Gastrocnemius medialis (tissue), 4 donors: ENCODE measurements around the gene NEDD4L. TPM values are rescaled to one million over a fixed set of nuclear protein-coding genes. Genes with fewer than 3 reads are reported as not detected.

Experiments used
- ATAC-seq, 2 donors: fragments of 150-250 bp; one replicate each; pipeline ENCODE4 v1.9.1; 2016
- DNase-seq, 2 donors: peaks; one replicate each; pipeline ENCODE4 v3.0.0-alpha.2; 2019
- H3K27ac ChIP-seq, 4 donors: fragments of 200-600 bp; sonication (generic); 1 replicate in 1 of 4; 2 replicates in 3 of 4; pipeline ENCODE4 v1.5.1; 2016 to 2018; ENCODE audit warnings: mild to moderate bottlenecking in 2 of 4, moderate library complexity in 1 of 4
- H3K27me3 ChIP-seq, 3 donors: fragments of 200-600 bp; sonication (generic) in 2 of 3; 1 replicate in 1 of 3; 2 replicates in 2 of 3; pipeline versions ENCODE4 v1.5.1 to v1.6.0; 2016 to 2019; ENCODE audit warnings: mild to moderate bottlenecking in 1 of 3, moderate library complexity in 1 of 3
- H3K36me3 ChIP-seq, 2 donors: fragments of 200-600 bp; sonication (generic) in 1 of 2; one replicate each; pipeline ENCODE4 v1.5.1; 2017 to 2018
- H3K4me1 ChIP-seq, 2 donors: fragments of 200-600 bp; sonication (generic) in 1 of 2; one replicate each; pipeline ENCODE4 v1.5.1; 2016 to 2017; ENCODE audit warnings: mild to moderate bottlenecking in 2 of 2
- H3K4me3 ChIP-seq, 4 donors: fragments of 200-600 bp; sonication (generic) in 3 of 4; 1 replicate in 1 of 4; 2 replicates in 3 of 4; pipeline ENCODE4 v1.5.1; 2016 to 2019; ENCODE audit warnings: mild to moderate bottlenecking in 2 of 4
- H3K9me3 ChIP-seq, 3 donors: fragments of 200-600 bp; sonication (generic) in 2 of 3; 1 replicate in 1 of 3; 2 replicates in 2 of 3; pipeline ENCODE4 v1.5.1; 2016 to 2019
- CTCF ChIP-seq, 5 experiments: fragments of 450-650 bp in 3 of 5; fragments of 200-600 bp in 2 of 5; sonication (generic) in 2 of 5; IDR thresholded peaks in 4 of 5; conservative IDR thresholded peaks in 1 of 5; 1 replicate in 4 of 5; 2 replicates in 1 of 5; pipeline ENCODE4 v1.5.1; 2016 to 2019; ENCODE audit warnings: antibody characterized with exemption in 5 of 5, mild to moderate bottlenecking in 3 of 5, moderate library complexity in 3 of 5
- POLR2A ChIP-seq, 2 donors: fragments of 450-650 bp; IDR thresholded peaks; one replicate each; pipeline ENCODE4 v1.6.1; 2017; ENCODE audit warnings: antibody characterized with exemption in 2 of 2, mild to moderate bottlenecking in 2 of 2, moderate library complexity in 2 of 2
- in situ Hi-C, 4 donors: fragments of 200-750 bp; cut with MboI; loops; one replicate each; pipeline versions ENCODE4 v1.15.0 to v1.8.0; 2017; ENCODE audit warnings: low sequenced_read_pairs in 4 of 4
- intact Hi-C: fragments of 100-400 bp; cut with DNase I; formaldehyde crosslinking; loops from one replicate; pipeline ENCODE4 v1.15.1; 2023; ENCODE audit warnings: low total_unique reads
- total RNA-seq, 4 donors: library from RNA; depleted of rRNA; stranded (reverse); fragments of >200 nt; gene quantifications; one replicate each; pipeline versions ENCODE4 v1.1.0 to v1.2.3, GENCODE V29; 2016

The NEDD4L gene
- total RNA-seq, 4 donors from 2014 or later = 27.4 to 81.5 (median 51.5) TPM

- Histone ChIP-seq H3K4me1 (peaks cover 7 to 10% of the 10 kb centered on the region in 2 donors), H3K9me3 (no peaks in the 10 kb centered on the region), H3K27me3 (no peaks in the 10 kb centered on the region), H3K4me3 (no peak overlapping the region), H3K27ac (no peak overlapping the region), H3K36me3 (no peaks in the 10 kb centered on the region)
- no peak for ATAC-seq
- no peak for DNase-seq
- in situ Hi-C loops (loop anchor here in 1 of 4 donors (10.0 kb wide), 1 partner anchor 75 kb away; no protein-coding TSS in a partner anchor), intact Hi-C loops (loop anchor here (10.0 kb wide), 1 partner anchor 385 kb away; no protein-coding TSS in a partner anchor)
- TF ChIP-seq CTCF (IDR thresholded peaks at IDR 0.05 in 4 of 5, conservative IDR thresholded peaks at IDR 0.05 in 1 of 5) = no peak
- TF ChIP-seq POLR2A (IDR thresholded peaks at IDR 0.05) = no peak
These were observed 205.7 kb downstream of the NEDD4L start for GRCh38 chr18:58249712-58250111.

- no peaks in the 10 kb centered on the region for H3K27me3 ChIP-seq
- H3K4me1 ChIP-seq = peaks cover 8 to 12% of the 10 kb centered on the region in 2 donors
- no peak overlapping the region for H3K4me3 ChIP-seq
- ATAC-seq = no peak
- DNase-seq = no peak
- in situ Hi-C loops = loop anchor here in 1 of 4 donors (10.0 kb wide), 1 partner anchor 73 kb away; no protein-coding TSS in a partner anchor
- no peaks in the 10 kb centered on the region for H3K36me3 ChIP-seq
- TF ChIP-seq POLR2A (IDR thresholded peaks at IDR 0.05) (no peak), CTCF (IDR thresholded peaks at IDR 0.05 in 4 of 5, conservative IDR thresholded peaks at IDR 0.05 in 1 of 5) (no peak)
- intact Hi-C loops = loop anchor here (10.0 kb wide), 1 partner anchor 383 kb away; no protein-coding TSS in a partner anchor
- H3K27ac ChIP-seq = no peak overlapping the region
- H3K9me3 ChIP-seq = no peaks in the 10 kb centered on the region
These were observed 207.4 kb downstream of the NEDD4L start for GRCh38 chr18:58251416-58251815.

GRCh38 chr18:58252166-58252565 lies 208.1 kb downstream of the NEDD4L start:
- ATAC-seq = no peak
- TF ChIP-seq CTCF (IDR thresholded peaks at IDR 0.05 in 4 of 5, conservative IDR thresholded peaks at IDR 0.05 in 1 of 5) (no peak), POLR2A (IDR thresholded peaks at IDR 0.05) (no peak)
- DNase-seq = no peak
- in situ Hi-C loops = loop anchor here in 1 of 4 donors (10.0 kb wide), 1 partner anchor 73 kb away; no protein-coding TSS in a partner anchor
- no peaks in the 10 kb centered on the region for H3K27me3 ChIP-seq
- no peak overlapping the region for H3K27ac ChIP-seq
- no peaks in the 10 kb centered on the region for H3K9me3 ChIP-seq
- intact Hi-C loops = loop anchor here (10.0 kb wide), 1 partner anchor 383 kb away; no protein-coding TSS in a partner anchor
- H3K36me3 ChIP-seq = no peaks in the 10 kb centered on the region
- H3K4me3 ChIP-seq = no peak overlapping the region
- peaks cover 8 to 12% of the 10 kb centered on the region in 2 donors for H3K4me1 ChIP-seq

GRCh38 chr18:58253318-58253717 lies 209.3 kb downstream of the NEDD4L start:
- H3K4me1 ChIP-seq = peaks cover 8% of the 10 kb centered on the region in 2 donors
- H3K27ac ChIP-seq = no peak overlapping the region
- intact Hi-C loops = loop anchor here (10.0 kb wide), 1 partner anchor 381 kb away; no protein-coding TSS in a partner anchor
- ATAC-seq (no peak), DNase-seq (no peak)
- H3K9me3 ChIP-seq = no peaks in the 10 kb centered on the region
- H3K36me3 ChIP-seq = no peaks in the 10 kb centered on the region
- H3K4me3 ChIP-seq = no peak overlapping the region
- no peaks in the 10 kb centered on the region for H3K27me3 ChIP-seq
- TF ChIP-seq CTCF (IDR thresholded peaks at IDR 0.05 in 4 of 5, conservative IDR thresholded peaks at IDR 0.05 in 1 of 5) (no peak), POLR2A (IDR thresholded peaks at IDR 0.05) (no peak)
- in situ Hi-C loops = loop anchor here in 1 of 4 donors (10.0 kb wide), 1 partner anchor 71 kb away; no protein-coding TSS in a partner anchor
